VCaP (cell line): ENCODE measurements around the gene ADORA2B.
"Not testable (repeated sequence)": the region's sequence is repeated elsewhere in the genome, so short reads cannot be mapped to it uniquely, and the experiment has no call there.

Experiments
- H3K27ac ChIP-seq: fragments of 450-650 bp; 2 replicates; pipeline ENCODE4 v1.5.1; 2017
- CTCF ChIP-seq: fragments of 450-650 bp; conservative IDR thresholded peaks from 2 replicates; pipeline ENCODE4 v1.5.1; 2017; ENCODE audit warnings: mild to moderate bottlenecking, moderate library complexity

Gene ADORA2B

GRCh38 chr17:15944759-15945526, at the start of gene ADORA2B:
Gene ADORA2B (plus strand): TSS chr17:15945130. CDS start chr17:15945249, 119 bp downstream.
- peak within 1 kb of the TSS; percentile 60 for H3K27ac ChIP-seq
- peak; percentile 82 for TF ChIP-seq CTCF

- no peak for TF ChIP-seq CTCF
- H3K27ac ChIP-seq: no peak overlapping the region
Measured at GRCh38 chr17:15896277-15896676, 48.7 kb upstream of the ADORA2B start.

GRCh38 chr17:15896834-15897233, 48.1 kb upstream of the ADORA2B start:
- TF ChIP-seq CTCF: no peak
- H3K27ac ChIP-seq: no peak overlapping the region

GRCh38 chr17:15899596-15899995, 45.3 kb upstream of the ADORA2B start:
- not testable (repeated sequence) for H3K27ac ChIP-seq

- no peak overlapping the region for H3K27ac ChIP-seq
- no peak for TF ChIP-seq CTCF
Measured at GRCh38 chr17:15900871-15901270, 44.1 kb upstream of the ADORA2B start.

- not testable (repeated sequence) for H3K27ac ChIP-seq
Measured at GRCh38 chr17:15905236-15905635, 39.7 kb upstream of the ADORA2B start.

- TF ChIP-seq CTCF: no peak
- no peak overlapping the region for H3K27ac ChIP-seq
Measured at GRCh38 chr17:15907290-15907689, 37.6 kb upstream of the ADORA2B start.

GRCh38 chr17:15908378-15908777, 36.6 kb upstream of the ADORA2B start:
- TF ChIP-seq CTCF: no peak
- H3K27ac ChIP-seq: no peak overlapping the region
